ENCODE data around the gene GSTA2. TPM values are rescaled to one million over a fixed set of nuclear protein-coding genes. Genes with fewer than 3 reads are reported as not detected.
"Not testable (repeated sequence)": the region's sequence is repeated elsewhere in the genome, so short reads cannot be mapped to it uniquely, and the experiment has no call there.

The GSTA2 gene
- total RNA-seq, 1 donor from 2014 or later = not detected

- no peak for TF ChIP-seq CTCF (conservative IDR thresholded peaks at IDR 0.05)
- Mint-ChIP-seq H3K4me3 (no peak overlapping the region), H3K36me3 (ENCODE audit: low read depth) (peaks cover 4% of the 10 kb centered on the region), H3K27me3 (ENCODE audit: low read depth) (no peaks in the 10 kb centered on the region), H3K27ac (ENCODE audit: unreplicated experiment) (no peak overlapping the region), H3K9me3 (peaks cover 10% of the 10 kb centered on the region), H3K4me1 (no peaks in the 10 kb centered on the region)
- no peak for DNase-seq (ENCODE audit: low read depth, low spot score)
Observed at GRCh38 chr6:52779237-52779636, 16.0 kb upstream of the GSTA2 start.

- not testable (repeated sequence) for H3K36me3 Mint-ChIP-seq (ENCODE audit: low read depth); DNase-seq (ENCODE audit: low read depth, low spot score); H3K4me3 Mint-ChIP-seq; H3K9me3 Mint-ChIP-seq; H3K27ac Mint-ChIP-seq (ENCODE audit: unreplicated experiment); H3K27me3 Mint-ChIP-seq (ENCODE audit: low read depth); H3K4me1 Mint-ChIP-seq
Observed at GRCh38 chr6:52776711-52777351, 13.6 kb upstream of the GSTA2 start.

- not testable (repeated sequence) for H3K36me3 Mint-ChIP-seq (ENCODE audit: low read depth); H3K27me3 Mint-ChIP-seq (ENCODE audit: low read depth); H3K4me1 Mint-ChIP-seq; H3K27ac Mint-ChIP-seq (ENCODE audit: unreplicated experiment); DNase-seq (ENCODE audit: low read depth, low spot score); H3K4me3 Mint-ChIP-seq; H3K9me3 Mint-ChIP-seq
Observed at GRCh38 chr6:52769399-52769798, 6.1 kb upstream of the GSTA2 start.

GRCh38 chr6:52767658-52768057 is 4.4 kb upstream of the GSTA2 start:
- not testable (repeated sequence) for H3K36me3 Mint-ChIP-seq (ENCODE audit: low read depth); DNase-seq (ENCODE audit: low read depth, low spot score); H3K4me3 Mint-ChIP-seq; H3K9me3 Mint-ChIP-seq; H3K4me1 Mint-ChIP-seq; H3K27me3 Mint-ChIP-seq (ENCODE audit: low read depth); H3K27ac Mint-ChIP-seq (ENCODE audit: unreplicated experiment)

GRCh38 chr6:52761673-52762491 is 1.4 kb downstream of the GSTA2 start:
- not testable (repeated sequence) for H3K27ac Mint-ChIP-seq (ENCODE audit: unreplicated experiment); DNase-seq (ENCODE audit: low read depth, low spot score); H3K4me3 Mint-ChIP-seq; H3K9me3 Mint-ChIP-seq; H3K4me1 Mint-ChIP-seq; H3K36me3 Mint-ChIP-seq (ENCODE audit: low read depth); H3K27me3 Mint-ChIP-seq (ENCODE audit: low read depth)

- peaks cover 8% of the 10 kb centered on the region for H3K9me3 Mint-ChIP-seq
Observed at GRCh38 chr6:52760105-52760765, 3.0 kb downstream of the GSTA2 start.

GRCh38 chr6:52759085-52759484 is 4.2 kb downstream of the GSTA2 start:
- peaks cover 6% of the 10 kb centered on the region for H3K4me1 Mint-ChIP-seq
- no peak overlapping the region for H3K4me3 Mint-ChIP-seq
- no peak for DNase-seq (ENCODE audit: low read depth, low spot score)
- TF ChIP-seq CTCF (conservative IDR thresholded peaks at IDR 0.05) = no peak
- H3K27ac Mint-ChIP-seq (ENCODE audit: unreplicated experiment) = no peak overlapping the region
- peaks cover 11% of the 10 kb centered on the region for H3K9me3 Mint-ChIP-seq
- H3K27me3 Mint-ChIP-seq (ENCODE audit: low read depth) = no peaks in the 10 kb centered on the region
- H3K36me3 Mint-ChIP-seq (ENCODE audit: low read depth) = peaks cover 4% of the 10 kb centered on the region

More at GRCh38 chr6:52760105-52760765, 3.0 kb downstream of the GSTA2 start:
- TF ChIP-seq CTCF (conservative IDR thresholded peaks at IDR 0.05) = no peak
- peaks cover 4% of the 10 kb centered on the region for H3K36me3 Mint-ChIP-seq (ENCODE audit: low read depth)
- no peak for DNase-seq (ENCODE audit: low read depth, low spot score)
- H3K27me3 Mint-ChIP-seq (ENCODE audit: low read depth) = no peaks in the 10 kb centered on the region
- peaks cover 6% of the 10 kb centered on the region for H3K4me1 Mint-ChIP-seq
- no peak overlapping the region for H3K4me3 Mint-ChIP-seq
- H3K27ac Mint-ChIP-seq (ENCODE audit: unreplicated experiment) = no peak overlapping the region

- H3K4me3 Mint-ChIP-seq; H3K27me3 Mint-ChIP-seq (ENCODE audit: low read depth); H3K27ac Mint-ChIP-seq (ENCODE audit: unreplicated experiment); DNase-seq (ENCODE audit: low read depth, low spot score); H3K36me3 Mint-ChIP-seq (ENCODE audit: low read depth); H3K4me1 Mint-ChIP-seq: not testable (repeated sequence)
- H3K9me3 Mint-ChIP-seq = peaks cover 11% of the 10 kb centered on the region
Observed at GRCh38 chr6:52757651-52758338, 5.5 kb downstream of the GSTA2 start.
